ENCODE measurements around the gene POC1A. TPM values are rescaled to one million over a fixed set of nuclear protein-coding genes. Genes with fewer than 3 reads are reported as not detected.
A peak's percentile ranks its signal among the peaks of the same experiment; 100 is the strongest.

Gene POC1A
- polyA plus RNA-seq, 1 of the 3 experiments (the other 2 are of a cell fraction), result 11.7 TPM

GRCh38 chr3:52028572-52028971 is 125.7 kb downstream of the POC1A start:
- TF ChIP-seq MXI1 (IDR thresholded peaks at IDR 0.05; ENCODE audit: low read depth, low read length) (0 out of 2 replicates have a peak, but pooled peaks have one; percentile 24), USF2 (IDR thresholded peaks at IDR 0.05; ENCODE audit: borderline replicate concordance, low read depth, low read length) (no peak), GABPA (IDR thresholded peaks at IDR 0.05; ENCODE audit: low read depth) (no peak), RAD21 (IDR thresholded peaks at IDR 0.05; ENCODE audit: low read length) (peak; percentile 18), MAX (IDR thresholded peaks at IDR 0.05; ENCODE audit: low read depth) (no peak), SIN3A (IDR thresholded peaks at IDR 0.05; ENCODE audit: borderline replicate concordance, low read depth, low read length) (no peak), TAF1 (IDR thresholded peaks at IDR 0.05; ENCODE audit: borderline replicate concordance, low read depth, low read length) (no peak), USF1 (IDR thresholded peaks at IDR 0.05; ENCODE audit: borderline replicate concordance, low read depth) (no peak), TCF12 (IDR thresholded peaks at IDR 0.05) (no peak), FOXJ3 (CRISPR knock-in tag; IDR thresholded peaks at IDR 0.05) (peak; percentile 74; the same call in 1 of the 2 replicates), POLR2AphosphoS5 (IDR thresholded peaks at IDR 0.05; ENCODE audit: low read depth, low read length) (no peak), TEAD4 (IDR thresholded peaks at IDR 0.05; ENCODE audit: borderline replicate concordance, insufficient read depth) (no peak), EP300 (IDR thresholded peaks at IDR 0.05; ENCODE audit: borderline replicate concordance in 1 of 2, low read depth in 1 of 2, low read length in 1 of 2) (peak in 1 of 2 experiments; percentile 64; a peak in 2 of 4 replicates), GATA2 (CRISPR knock-in tag; IDR thresholded peaks at IDR 0.05) (no peak), JUND (IDR thresholded peaks at IDR 0.05) (no peak), ELF1 (IDR thresholded peaks at IDR 0.05) (no peak), RCOR1 (IDR thresholded peaks at IDR 0.05; ENCODE audit: low read length) (no peak), FOSL2 (IDR thresholded peaks at IDR 0.05; ENCODE audit: borderline replicate concordance, low read depth) (no peak)
- Histone ChIP-seq H3K27me3 (ENCODE audit: insufficient read depth) (no peaks in the 10 kb centered on the region), H3K9ac (no peak overlapping the region), H3K4me1 (ENCODE audit: control insufficient read depth in 1 of 2, insufficient read depth in 2 of 2, low read depth in 1 of 2, low read length in 1 of 2) (peaks cover 0 to 83% of the 10 kb centered on the region in 2 experiments; a peak in 2 of 4 replicates), H3K27ac (ENCODE audit: low read depth in 2 of 2, low read length in 1 of 2) (peak overlapping the region in 1 of 2 experiments; percentile 100; a peak in 2 of 4 replicates), H2AFZ (ENCODE audit: low read depth) (no peak overlapping the region), H3K9me2 (no peaks in the 10 kb centered on the region), H4K20me1 (ENCODE audit: insufficient read depth) (no peaks in the 10 kb centered on the region), H3K36me3 (replicated peaks in 1 of 2; ENCODE audit: control insufficient read depth in 1 of 2, insufficient read depth in 2 of 2, low read length in 1 of 2) (no peaks in the 10 kb centered on the region), H3K9me3 (no peaks in the 10 kb centered on the region), H3F3A (replicated peaks; ENCODE audit: insufficient read depth) (no peaks in the 10 kb centered on the region), H3K4me2 (no peak overlapping the region), H3K79me2 (ENCODE audit: insufficient read depth) (no peaks in the 10 kb centered on the region), H3K4me3 (ENCODE audit: low read depth in 2 of 2, low read length in 1 of 2) (no peak overlapping the region)
- POLR2A ChIA-PET, result interaction anchor here (0.6 to 9.4 kb wide), 20 partner anchors 8 to 259 kb away, joined by 3 to 218 read pairs (median 6); partner anchors contain the start of genes DUSP7, GLYCTK and RPL29
- WGBS (ENCODE audit: low lambda C conversion rate), result 53% methylated on average over 5 of the region's 12 CpGs
- CTCF ChIA-PET, result interaction anchor here (0.7 to 9.8 kb wide), 12 partner anchors 10 to 116 kb away, joined by 3 to 205 read pairs (median 6); partner anchors contain the start of gene DUSP7
- peak; percentile 85 for DNase-seq
